Glomerular visceral epithelial cell (primary cell): Measurements from ENCODE around the gene PAX6.

ENCODE experiments used
- DNase-seq: peaks from one replicate; pipeline ENCODE4 v3.0.0-alpha.2; 2016; ENCODE audit errors: extremely low spot score

PAX6 gene

GRCh38 chr11:31808721-31809540 lies 2.2 kb downstream of the PAX6 start:
- DNase-seq: peak; percentile 16

- peak; percentile 7 for DNase-seq
Measured at GRCh38 chr11:31807799-31808667, 3.1 kb downstream of the PAX6 start.

- peak; percentile 18 for DNase-seq
Measured at GRCh38 chr11:31806928-31807798, 4.0 kb downstream of the PAX6 start.

- DNase-seq: no peak
Measured at GRCh38 chr11:31806186-31806927, 4.8 kb downstream of the PAX6 start.

- DNase-seq: peak; percentile 82
Measured at GRCh38 chr11:31805629-31806185, 5.4 kb downstream of the PAX6 start.

GRCh38 chr11:31805037-31805628 lies 6.0 kb downstream of the PAX6 start:
- no peak for DNase-seq

GRCh38 chr11:31804312-31805036 lies 6.6 kb downstream of the PAX6 start:
- peak; percentile 35 for DNase-seq

- DNase-seq: no peak
Measured at GRCh38 chr11:31803813-31804311, 7.3 kb downstream of the PAX6 start.

GRCh38 chr11:31802990-31803812 lies 7.9 kb downstream of the PAX6 start:
- DNase-seq: peak; percentile 12

- no peak for DNase-seq
Measured at GRCh38 chr11:31802609-31802989, 8.5 kb downstream of the PAX6 start.

GRCh38 chr11:31802000-31802551 lies 9.0 kb downstream of the PAX6 start:
- DNase-seq: no peak

GRCh38 chr11:31801298-31801702 lies 9.8 kb downstream of the PAX6 start:
- DNase-seq: no peak

- DNase-seq: no peak
Measured at GRCh38 chr11:31800398-31801265, 10.5 kb downstream of the PAX6 start.

- DNase-seq: no peak
Measured at GRCh38 chr11:31799435-31800397, 11.4 kb downstream of the PAX6 start.

GRCh38 chr11:31798554-31799434 lies 12.3 kb downstream of the PAX6 start:
- no peak for DNase-seq
